GM18909 (cell line): Measurements from ENCODE around the gene POP7.

Experiments used
- ATAC-seq: cut with Tn5 transposase; IDR thresholded peaks from one replicate; pipeline ENCODE4 v1.9.1; 2021; ENCODE audit warnings: mild to moderate bottlenecking; ENCODE audit not compliant: unreplicated experiment, poor library complexity

Gene POP7

DNA sequence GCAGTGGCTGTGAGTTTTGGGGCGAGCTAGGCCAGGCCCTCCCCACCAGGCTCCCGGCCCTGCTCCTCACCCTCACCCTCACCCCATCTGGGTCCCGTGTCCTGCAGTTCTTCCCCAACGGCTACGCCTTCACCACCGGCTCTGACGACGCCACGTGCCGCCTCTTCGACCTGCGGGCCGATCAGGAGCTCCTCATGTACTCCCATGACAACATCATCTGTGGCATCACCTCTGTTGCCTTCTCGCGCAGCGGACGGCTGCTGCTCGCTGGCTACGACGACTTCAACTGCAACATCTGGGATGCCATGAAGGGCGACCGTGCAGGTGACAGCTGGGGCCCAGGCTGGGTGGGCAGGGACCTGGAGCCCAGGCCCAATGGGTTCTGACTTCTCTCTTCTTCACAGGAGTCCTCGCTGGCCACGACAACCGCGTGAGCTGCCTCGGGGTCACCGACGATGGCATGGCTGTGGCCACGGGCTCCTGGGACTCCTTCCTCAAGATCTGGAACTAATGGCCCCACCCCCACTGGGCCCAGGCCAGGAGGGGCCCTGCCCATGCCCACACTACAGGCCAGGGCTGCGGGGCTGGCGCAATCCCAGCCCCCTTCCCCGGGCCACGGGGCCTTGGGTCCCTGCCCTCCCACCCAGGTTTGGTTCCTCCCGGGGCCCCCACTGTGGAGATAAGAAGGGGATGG is 27.5 kb upstream of the POP7 start:
- ATAC-seq: no peak

DNA sequence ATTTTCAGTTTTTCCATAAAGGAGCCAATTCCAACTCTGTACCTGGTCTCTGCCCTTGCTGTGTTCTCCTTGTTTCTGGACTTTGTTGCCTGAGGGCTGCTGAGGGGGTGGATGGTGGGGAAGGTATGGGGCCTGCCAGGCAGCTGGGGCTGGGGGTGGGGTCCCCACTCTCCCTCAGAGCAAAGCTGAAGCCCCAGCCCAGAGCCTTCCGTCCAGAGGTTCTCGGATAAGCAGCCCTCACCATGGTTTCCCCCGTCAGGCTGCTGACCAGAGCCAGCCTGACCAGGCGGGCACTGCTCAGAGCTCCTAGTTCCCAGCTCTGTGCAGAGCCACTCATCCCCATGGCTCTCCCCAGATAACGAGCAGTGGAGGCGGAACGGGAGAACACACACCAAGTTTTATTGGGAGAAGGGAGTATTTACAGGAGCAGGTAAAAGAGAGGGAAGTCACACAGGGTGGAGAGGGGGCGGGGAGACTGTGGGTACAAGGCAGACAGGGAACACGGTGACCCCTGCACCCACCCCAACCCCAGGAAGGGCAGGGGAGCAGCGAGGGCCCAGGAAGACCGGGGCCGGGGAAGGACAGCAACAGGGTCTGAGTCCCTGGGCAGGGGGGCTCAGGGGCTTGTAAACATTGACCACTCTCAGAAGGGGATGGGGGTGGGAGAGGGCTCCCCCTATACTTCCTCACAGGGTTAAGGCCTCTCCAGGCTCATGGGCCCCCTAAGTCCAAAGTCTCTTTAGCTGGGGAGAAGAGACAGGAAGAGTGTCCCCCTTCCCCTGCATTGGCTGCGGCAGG is 26.6 kb upstream of the POP7 start:
- ATAC-seq: no peak

DNA sequence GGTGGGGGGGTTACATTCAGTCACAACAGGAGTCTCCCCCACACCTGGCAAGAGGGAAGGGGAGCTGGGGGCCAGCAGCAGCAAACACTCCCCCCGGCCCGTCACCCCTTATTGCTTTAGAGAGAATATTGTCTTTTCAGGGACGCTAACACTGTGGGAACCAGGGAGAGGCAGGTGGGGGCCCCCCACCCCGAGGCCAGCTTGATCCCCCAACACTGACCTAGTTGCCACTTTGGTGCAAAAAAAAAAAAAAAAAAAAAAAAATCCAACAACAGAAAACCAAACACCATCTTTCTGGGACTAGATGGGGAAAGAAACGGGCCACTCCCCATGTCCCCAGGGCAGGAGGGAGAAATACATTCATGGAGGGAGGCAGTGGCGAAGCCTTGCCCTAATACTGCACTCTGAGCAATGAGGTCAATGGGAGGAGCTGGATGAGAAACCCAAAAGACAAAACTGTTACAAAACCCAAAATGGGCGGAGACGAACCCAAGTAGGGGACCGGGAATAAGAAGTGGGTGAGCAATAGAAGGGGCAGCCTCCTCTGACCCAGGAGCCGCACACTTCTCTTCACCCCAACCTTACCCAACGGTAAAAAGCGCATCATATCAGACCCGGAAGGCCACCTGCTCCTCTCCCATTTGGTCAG is 25.9 kb upstream of the POP7 start:
- no peak for ATAC-seq

DNA sequence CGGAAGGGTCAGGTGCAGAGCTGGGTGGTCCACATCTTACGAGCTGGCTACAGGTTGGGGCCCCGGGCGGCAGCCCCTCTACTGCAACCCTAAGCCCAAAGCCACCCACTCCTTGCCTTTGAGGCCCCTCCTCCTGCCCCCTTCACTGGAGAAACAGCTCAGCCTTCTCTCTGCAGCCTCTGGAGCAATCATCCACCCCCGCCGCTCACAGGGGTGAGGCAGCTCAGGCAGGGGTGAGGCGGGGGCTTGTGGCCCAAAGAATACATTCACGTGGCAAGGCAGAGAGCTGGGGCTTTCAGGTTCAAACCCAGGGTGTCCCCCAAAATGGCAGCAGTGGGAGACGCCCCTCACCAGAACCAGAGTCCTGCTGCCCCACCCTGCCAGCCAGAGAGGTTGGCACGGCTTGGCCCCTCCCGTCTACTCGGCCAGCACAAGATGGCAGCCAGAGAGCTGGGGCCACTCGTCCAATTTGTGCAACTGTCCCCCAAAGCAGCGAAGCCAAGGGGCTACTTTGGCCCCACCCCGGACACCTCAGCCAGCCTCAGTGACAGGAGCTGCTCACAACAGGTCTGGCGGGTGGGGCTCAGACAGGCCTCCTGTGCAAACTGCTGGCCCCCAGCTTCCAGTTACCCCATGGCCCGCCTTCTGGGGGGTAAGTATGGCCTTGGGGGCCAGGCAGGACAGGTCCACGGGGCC is 25.2 kb upstream of the POP7 start:
- no peak for ATAC-seq

- ATAC-seq: no peak
Observed at GRCh38 chr7:100681491-100682227, 24.3 kb upstream of the POP7 start.

DNA sequence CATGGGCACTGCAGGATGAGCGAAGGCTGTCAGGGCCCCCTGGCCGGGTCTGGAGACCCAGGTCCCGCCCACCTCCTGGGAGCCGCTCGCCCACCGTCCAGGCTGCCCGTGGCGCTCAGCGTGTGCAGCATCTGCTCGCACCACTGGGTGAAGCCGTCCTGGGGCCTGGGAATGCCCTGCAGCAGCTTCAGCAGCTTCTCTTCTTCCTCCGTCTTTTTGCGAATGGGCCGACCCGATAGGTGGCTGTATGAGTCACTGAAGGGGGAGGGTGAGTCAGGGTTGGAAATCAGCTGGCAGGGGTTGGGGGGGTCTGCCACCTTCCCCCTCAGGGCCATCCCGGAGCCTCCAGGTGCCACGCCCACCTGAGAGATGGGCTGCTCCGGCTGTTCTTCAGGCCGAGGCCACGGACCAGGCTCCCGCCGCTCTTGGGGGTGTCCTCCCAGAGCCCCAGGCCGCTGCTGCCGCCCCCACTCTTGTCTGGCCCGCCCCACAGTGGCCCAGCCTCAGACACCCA is 23.6 kb upstream of the POP7 start:
- ATAC-seq: no peak

GRCh38 chr7:100682991-100683658 is 22.8 kb upstream of the POP7 start:
- ATAC-seq: no peak

DNA sequence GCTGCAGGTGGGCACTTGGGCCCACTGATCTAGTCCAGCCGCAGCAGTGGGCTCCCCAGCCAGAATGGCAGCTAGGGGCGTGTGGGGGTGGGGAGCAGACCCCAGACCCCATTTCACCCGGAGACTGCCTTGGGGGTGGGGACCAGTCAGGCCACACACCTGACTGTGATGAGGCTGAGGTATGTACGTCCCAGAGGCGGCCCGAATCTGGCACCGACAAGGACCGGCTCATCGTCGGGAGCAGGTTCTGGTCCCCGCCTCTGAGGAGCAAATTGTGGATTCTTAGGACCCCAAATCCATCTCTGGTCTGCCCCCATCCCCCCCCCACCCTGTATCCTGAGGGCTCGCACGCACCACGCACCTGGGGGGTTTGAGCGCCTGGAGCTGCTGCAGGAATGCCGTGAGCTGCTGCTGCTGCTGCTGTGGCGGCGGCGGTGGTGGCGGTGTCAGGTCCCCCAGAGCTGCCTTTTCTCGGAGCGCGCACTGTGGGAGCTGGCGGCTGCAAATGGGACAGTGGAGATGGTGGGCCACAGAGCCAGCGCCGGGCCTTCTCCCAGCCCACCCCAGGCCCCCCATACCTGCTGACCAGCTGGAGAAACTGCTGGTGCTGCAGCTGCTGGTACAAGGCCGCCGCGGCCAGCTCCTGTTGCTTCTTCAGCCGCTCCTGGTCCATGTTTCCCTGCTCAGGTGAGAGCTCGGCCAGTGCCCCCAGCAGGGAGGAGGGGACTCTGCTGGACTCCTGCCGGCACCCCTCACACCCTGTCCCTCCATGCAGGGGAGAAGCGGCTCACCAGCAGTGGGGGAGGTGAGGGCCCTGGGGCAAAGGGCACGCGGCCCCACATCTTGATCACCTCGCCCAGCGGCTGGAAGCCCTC is 22.0 kb upstream of the POP7 start:
- no peak for ATAC-seq

- ATAC-seq: no peak
Observed at GRCh38 chr7:100684534-100685042, 21.3 kb upstream of the POP7 start.

- ATAC-seq: no peak
Observed at GRCh38 chr7:100685049-100685605, 20.8 kb upstream of the POP7 start.

GRCh38 chr7:100685631-100686145 is 20.2 kb upstream of the POP7 start:
- ATAC-seq: no peak

DNA sequence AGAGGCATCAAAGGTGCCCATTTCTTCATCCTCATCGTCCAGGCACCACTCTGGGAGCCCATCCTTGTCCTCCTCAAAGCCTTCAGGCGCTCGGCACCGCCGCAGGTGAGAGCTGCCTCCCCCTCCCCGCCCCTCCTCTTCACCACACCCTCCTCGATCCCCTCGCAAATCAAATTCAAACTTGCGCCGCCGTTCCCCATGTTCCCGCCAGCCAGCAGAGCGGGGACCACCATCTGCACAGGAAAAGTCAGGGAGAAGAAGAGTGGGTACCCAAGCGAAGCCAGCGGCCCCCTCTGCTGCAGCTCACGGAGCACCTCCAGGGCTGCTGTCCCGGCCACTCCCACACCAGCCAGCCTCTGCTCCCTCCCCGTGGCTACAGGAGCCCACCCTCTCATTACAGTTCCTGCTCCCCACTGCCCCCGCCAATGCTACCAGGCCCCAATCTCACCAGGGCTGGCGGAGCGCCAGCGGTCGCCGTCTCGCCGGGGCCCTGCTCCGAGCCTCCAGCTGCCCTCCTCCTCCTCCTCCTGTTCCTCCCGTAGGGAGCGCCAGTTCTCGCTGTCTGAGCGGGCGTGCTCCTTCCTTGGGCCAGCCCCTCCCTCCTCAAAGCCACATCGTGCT is 19.6 kb upstream of the POP7 start:
- ATAC-seq: no peak

DNA sequence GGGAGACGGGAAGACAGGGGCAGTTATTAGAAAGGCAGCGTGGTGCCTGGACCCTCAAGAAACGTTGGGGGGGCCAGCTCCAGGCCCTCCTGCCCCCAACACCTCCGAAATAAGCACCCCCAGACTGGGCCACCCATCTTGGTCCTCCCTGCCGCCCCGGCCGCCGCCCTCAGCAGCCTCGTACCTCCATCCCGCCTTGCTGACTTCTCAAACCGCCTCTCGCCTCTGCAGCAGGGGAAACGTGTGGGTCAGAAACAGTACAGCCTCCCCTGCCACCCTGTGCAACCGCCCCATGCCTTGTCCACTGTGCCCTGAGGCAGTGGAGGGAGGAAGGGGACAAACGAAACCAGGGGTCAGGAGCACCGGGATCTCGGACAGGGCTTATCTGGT is 19.1 kb upstream of the POP7 start:
- ATAC-seq: no peak

- no peak for ATAC-seq
Observed at GRCh38 chr7:100687261-100687660, 18.7 kb upstream of the POP7 start.

GRCh38 chr7:100687751-100688300 is 18.1 kb upstream of the POP7 start:
- no peak for ATAC-seq

DNA sequence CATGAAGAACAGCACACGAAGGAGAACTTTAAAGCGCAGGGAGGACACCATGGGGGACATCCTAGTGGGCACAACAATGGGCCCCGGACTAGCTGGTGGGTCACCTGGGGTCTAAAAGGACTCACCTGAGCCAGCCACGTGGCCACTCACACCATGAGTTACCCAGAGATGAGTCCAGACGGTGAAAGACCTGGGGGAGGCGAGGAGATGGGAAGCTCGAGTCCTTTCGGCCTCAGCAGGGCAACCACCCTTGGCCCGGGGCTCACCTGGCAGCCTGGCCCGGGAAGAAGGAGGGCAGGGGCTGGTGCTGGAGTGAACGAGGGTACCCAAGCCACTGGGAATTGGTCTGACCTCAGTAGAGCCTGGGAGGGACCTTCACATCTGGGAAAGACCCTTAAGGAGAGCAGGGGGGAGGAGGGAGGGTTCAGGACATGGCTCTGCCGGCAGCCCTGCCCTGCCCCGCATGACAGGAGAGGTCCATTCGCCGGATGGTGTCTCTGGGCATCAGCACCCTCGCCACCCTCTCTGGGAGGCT is 17.5 kb upstream of the POP7 start:
- no peak for ATAC-seq
